Measurements from ENCODE around the gene KLF5.
"Not testable (repeated sequence)": the region's sequence is repeated elsewhere in the genome, so short reads cannot be mapped to it uniquely, and the experiment has no call there.

The KLF5 gene

GRCh38 chr13:73090116-73090822 lies 31.5 kb downstream of the KLF5 start:
- peak; percentile 7 for DNase-seq

- DNase-seq: no peak
Measured at GRCh38 chr13:73090823-73091187, 32.0 kb downstream of the KLF5 start.

- DNase-seq: peak; percentile 5
Measured at GRCh38 chr13:73092829-73093228, 34.0 kb downstream of the KLF5 start.

GRCh38 chr13:73096173-73096572 lies 37.4 kb downstream of the KLF5 start:
- DNase-seq: no peak

- DNase-seq: no peak
Measured at GRCh38 chr13:73096638-73097037, 37.8 kb downstream of the KLF5 start.

- DNase-seq: not testable (repeated sequence)
Measured at GRCh38 chr13:73100781-73101180, 42.0 kb downstream of the KLF5 start.

GRCh38 chr13:73101351-73102007 lies 42.7 kb downstream of the KLF5 start:
- no peak for DNase-seq

GRCh38 chr13:73103238-73103637 lies 44.4 kb downstream of the KLF5 start:
- no peak for DNase-seq

- DNase-seq: no peak
Measured at GRCh38 chr13:73106513-73107178, 47.8 kb downstream of the KLF5 start.

GRCh38 chr13:73107481-73107880 lies 48.7 kb downstream of the KLF5 start:
- no peak for DNase-seq

GRCh38 chr13:73107970-73108369 lies 49.2 kb downstream of the KLF5 start:
- DNase-seq: no peak

GRCh38 chr13:73109288-73109899 lies 50.6 kb downstream of the KLF5 start:
- no peak for DNase-seq

GRCh38 chr13:73109969-73110368 lies 51.2 kb downstream of the KLF5 start:
- no peak for DNase-seq

GRCh38 chr13:73110814-73111213 lies 52.0 kb downstream of the KLF5 start:
- DNase-seq: no peak

- DNase-seq: no peak
Measured at GRCh38 chr13:73111331-73111730, 52.5 kb downstream of the KLF5 start.

GRCh38 chr13:73119612-73120011 lies 60.8 kb downstream of the KLF5 start:
- DNase-seq: no peak
